ENCODE results near the gene WBP11. TPM values are rescaled to one million over a fixed set of nuclear protein-coding genes. Genes with fewer than 3 reads are reported as not detected.

Gene WBP11
- total RNA-seq, 1 experiment from 2014 or later, result 67.4 TPM

GRCh38 chr12:14833336-14833735 is 30.1 kb upstream of the WBP11 start:
- Histone ChIP-seq H3K79me2 (ENCODE audit: insufficient read depth, low read length) (no peaks in the 10 kb centered on the region), H4K20me1 (ENCODE audit: insufficient read depth) (no peaks in the 10 kb centered on the region), H3K9me3 (ENCODE audit: control insufficient read depth in 1 of 2, insufficient read depth in 1 of 2, low read depth in 1 of 2, low read length in 2 of 2) (no peaks in the 10 kb centered on the region), H2AFZ (ENCODE audit: low read depth, low read length, poor library complexity, severe bottlenecking) (no peak overlapping the region), H3K36me3 (ENCODE audit: control insufficient read depth in 1 of 2, insufficient read depth in 2 of 2, low read length in 2 of 2) (no peaks in the 10 kb centered on the region), H3K4me3 (replicated peaks in 1 of 2; ENCODE audit: low read depth in 1 of 2, low read length in 2 of 2) (no peak overlapping the region), H3K4me1 (ENCODE audit: control insufficient read depth in 1 of 2, insufficient read depth in 2 of 2, low read length in 2 of 2) (peaks cover 0 to 12% of the 10 kb centered on the region in 2 experiments; a peak in 2 of 4 replicates), H3K27me3 (ENCODE audit: insufficient read depth, low read length) (no peaks in the 10 kb centered on the region), H3K4me2 (ENCODE audit: low read length) (no peak overlapping the region), H3K27ac (ENCODE audit: low read depth, low read length) (no peak overlapping the region), H3K9ac (ENCODE audit: low read length) (no peak overlapping the region), H3K9me2 (ENCODE audit: insufficient read depth) (no peaks in the 10 kb centered on the region)
- intact Hi-C loops (cut with micrococcal nuclease), result no loop called here
- DNase-seq (ENCODE audit: low read depth, low spot score), result no peak
- TF ChIP-seq SIN3A (IDR thresholded peaks at IDR 0.05; ENCODE audit: low read depth) (no peak), REST (IDR thresholded peaks at IDR 0.05; ENCODE audit: low read depth) (no peak), CBX3 (IDR thresholded peaks at IDR 0.05; ENCODE audit: low read depth) (no peak), ZBTB33 (IDR thresholded peaks at IDR 0.05; ENCODE audit: extremely low read depth, insufficient replicate concordance, low read length) (no peak), ATF3 (IDR thresholded peaks at IDR 0.05) (no peak), EGR1 (IDR thresholded peaks at IDR 0.05; ENCODE audit: low read depth) (no peak), FOSL1 (IDR thresholded peaks at IDR 0.05; ENCODE audit: low read depth) (no peak), EZH2 (IDR thresholded peaks at IDR 0.05) (no peak), ZFX (IDR thresholded peaks at IDR 0.05) (no peak), RAD21 (IDR thresholded peaks at IDR 0.05; ENCODE audit: low read depth) (no peak), TCF7L2 (IDR thresholded peaks at IDR 0.05; ENCODE audit: borderline replicate concordance, extremely low read depth, insufficient read depth, insufficient read length) (no peak), ZNF274 (IDR thresholded peaks at IDR 0.05; ENCODE audit: low read depth, low read length) (no peak), SRF (IDR thresholded peaks at IDR 0.05; ENCODE audit: low read depth) (no peak), POLR2A (IDR thresholded peaks at IDR 0.05; ENCODE audit: borderline replicate concordance, extremely low read depth, insufficient read depth, insufficient read length) (no peak), JUND (IDR thresholded peaks at IDR 0.05) (no peak), SP1 (IDR thresholded peaks at IDR 0.05; ENCODE audit: low read depth) (no peak), POLR2AphosphoS5 (IDR thresholded peaks at IDR 0.05; ENCODE audit: low read depth, low read length) (no peak), YY1 (IDR thresholded peaks at IDR 0.05; ENCODE audit: extremely low read depth, insufficient replicate concordance, low read depth, low read length) (no peak)
- TF ChIP-seq, protein P1, sequence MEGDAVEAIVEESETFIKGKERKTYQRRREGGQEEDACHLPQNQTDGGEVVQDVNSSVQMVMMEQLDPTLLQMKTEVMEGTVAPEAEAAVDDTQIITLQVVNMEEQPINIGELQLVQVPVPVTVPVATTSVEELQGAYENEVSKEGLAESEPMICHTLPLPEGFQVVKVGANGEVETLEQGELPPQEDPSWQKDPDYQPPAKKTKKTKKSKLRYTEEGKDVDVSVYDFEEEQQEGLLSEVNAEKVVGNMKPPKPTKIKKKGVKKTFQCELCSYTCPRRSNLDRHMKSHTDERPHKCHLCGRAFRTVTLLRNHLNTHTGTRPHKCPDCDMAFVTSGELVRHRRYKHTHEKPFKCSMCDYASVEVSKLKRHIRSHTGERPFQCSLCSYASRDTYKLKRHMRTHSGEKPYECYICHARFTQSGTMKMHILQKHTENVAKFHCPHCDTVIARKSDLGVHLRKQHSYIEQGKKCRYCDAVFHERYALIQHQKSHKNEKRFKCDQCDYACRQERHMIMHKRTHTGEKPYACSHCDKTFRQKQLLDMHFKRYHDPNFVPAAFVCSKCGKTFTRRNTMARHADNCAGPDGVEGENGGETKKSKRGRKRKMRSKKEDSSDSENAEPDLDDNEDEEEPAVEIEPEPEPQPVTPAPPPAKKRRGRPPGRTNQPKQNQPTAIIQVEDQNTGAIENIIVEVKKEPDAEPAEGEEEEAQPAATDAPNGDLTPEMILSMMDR (IDR thresholded peaks at IDR 0.05 in 2 of 3, conservative IDR thresholded peaks at IDR 0.05 in 1 of 3; ENCODE audit: borderline replicate concordance in 1 of 3, insufficient read depth in 1 of 3, low read depth in 2 of 3, low read length in 2 of 3), result no peak
- no TSS peak for BruUV-seq (replicated peaks)
- RAD21 ChIA-PET (ENCODE audit: low non-redundant PET in 1 of 2, low total read pairs in 2 of 2, uncharacterized antibody in 2 of 2, unreplicated experiment in 2 of 2), result no interaction called here
- ATAC-seq, result no peak
- POLR2A ChIA-PET, result no interaction called here
- CTCF ChIA-PET, result no interaction called here
